ENCODE data around the gene RAB14.
A peak's percentile ranks its signal among the peaks of the same experiment; 100 is the strongest.

RAB14 gene

GRCh38 chr9:121201738-121202533 lies at the start of gene RAB14:
Gene RAB14 (minus strand): TSS chr9:121201869. CDS start chr9:121193412, 8,457 bp downstream.
- peak within 1 kb of the TSS; percentile 77 for H3K4me3 ChIP-seq (ENCODE audit: low read depth, low read length)
- in situ Hi-C loops (cut with HindIII; ENCODE audit: low sequenced_read_pairs), result no loop called here
- DNase-seq (ENCODE audit: low read depth), result peak; percentile 91
- TF ChIP-seq, protein P1, sequence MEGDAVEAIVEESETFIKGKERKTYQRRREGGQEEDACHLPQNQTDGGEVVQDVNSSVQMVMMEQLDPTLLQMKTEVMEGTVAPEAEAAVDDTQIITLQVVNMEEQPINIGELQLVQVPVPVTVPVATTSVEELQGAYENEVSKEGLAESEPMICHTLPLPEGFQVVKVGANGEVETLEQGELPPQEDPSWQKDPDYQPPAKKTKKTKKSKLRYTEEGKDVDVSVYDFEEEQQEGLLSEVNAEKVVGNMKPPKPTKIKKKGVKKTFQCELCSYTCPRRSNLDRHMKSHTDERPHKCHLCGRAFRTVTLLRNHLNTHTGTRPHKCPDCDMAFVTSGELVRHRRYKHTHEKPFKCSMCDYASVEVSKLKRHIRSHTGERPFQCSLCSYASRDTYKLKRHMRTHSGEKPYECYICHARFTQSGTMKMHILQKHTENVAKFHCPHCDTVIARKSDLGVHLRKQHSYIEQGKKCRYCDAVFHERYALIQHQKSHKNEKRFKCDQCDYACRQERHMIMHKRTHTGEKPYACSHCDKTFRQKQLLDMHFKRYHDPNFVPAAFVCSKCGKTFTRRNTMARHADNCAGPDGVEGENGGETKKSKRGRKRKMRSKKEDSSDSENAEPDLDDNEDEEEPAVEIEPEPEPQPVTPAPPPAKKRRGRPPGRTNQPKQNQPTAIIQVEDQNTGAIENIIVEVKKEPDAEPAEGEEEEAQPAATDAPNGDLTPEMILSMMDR (IDR thresholded peaks at IDR 0.05; ENCODE audit: low read depth, low read length, missing control alignments), result peak; percentile 60

GRCh38 chr9:121249563-121249962 lies 47.9 kb upstream of the RAB14 start:
- DNase-seq (ENCODE audit: low read depth), result no peak
- TF ChIP-seq, protein P1 (IDR thresholded peaks at IDR 0.05; ENCODE audit: low read depth, low read length, missing control alignments), result no peak
- in situ Hi-C loops (cut with HindIII; ENCODE audit: low sequenced_read_pairs), result loop anchor here (5.0 to 25.0 kb wide), 2 partner anchors 82 to 163 kb away; no protein-coding TSS in a partner anchor
- no peak overlapping the region for H3K4me3 ChIP-seq (ENCODE audit: low read depth, low read length)

- peak; percentile 55 for DNase-seq (ENCODE audit: low read depth)
- in situ Hi-C loops (cut with HindIII; ENCODE audit: low sequenced_read_pairs), result loop anchor here (5.0 to 25.0 kb wide), 2 partner anchors 80 to 165 kb away; no protein-coding TSS in a partner anchor
- H3K4me3 ChIP-seq (ENCODE audit: low read depth, low read length), result no peak overlapping the region
- TF ChIP-seq, protein P1 (IDR thresholded peaks at IDR 0.05; ENCODE audit: low read depth, low read length, missing control alignments), result no peak
Measured at GRCh38 chr9:121246821-121247561, 45.3 kb upstream of the RAB14 start.

- DNase-seq (ENCODE audit: low read depth), result no peak
- no peak overlapping the region for H3K4me3 ChIP-seq (ENCODE audit: low read depth, low read length)
- in situ Hi-C loops (cut with HindIII; ENCODE audit: low sequenced_read_pairs), result loop anchor here (25.0 kb wide), 1 partner anchor 169 kb away; no protein-coding TSS in a partner anchor
- TF ChIP-seq, protein P1 (IDR thresholded peaks at IDR 0.05; ENCODE audit: low read depth, low read length, missing control alignments), result no peak
Measured at GRCh38 chr9:121242959-121243346, 41.3 kb upstream of the RAB14 start.

DNA sequence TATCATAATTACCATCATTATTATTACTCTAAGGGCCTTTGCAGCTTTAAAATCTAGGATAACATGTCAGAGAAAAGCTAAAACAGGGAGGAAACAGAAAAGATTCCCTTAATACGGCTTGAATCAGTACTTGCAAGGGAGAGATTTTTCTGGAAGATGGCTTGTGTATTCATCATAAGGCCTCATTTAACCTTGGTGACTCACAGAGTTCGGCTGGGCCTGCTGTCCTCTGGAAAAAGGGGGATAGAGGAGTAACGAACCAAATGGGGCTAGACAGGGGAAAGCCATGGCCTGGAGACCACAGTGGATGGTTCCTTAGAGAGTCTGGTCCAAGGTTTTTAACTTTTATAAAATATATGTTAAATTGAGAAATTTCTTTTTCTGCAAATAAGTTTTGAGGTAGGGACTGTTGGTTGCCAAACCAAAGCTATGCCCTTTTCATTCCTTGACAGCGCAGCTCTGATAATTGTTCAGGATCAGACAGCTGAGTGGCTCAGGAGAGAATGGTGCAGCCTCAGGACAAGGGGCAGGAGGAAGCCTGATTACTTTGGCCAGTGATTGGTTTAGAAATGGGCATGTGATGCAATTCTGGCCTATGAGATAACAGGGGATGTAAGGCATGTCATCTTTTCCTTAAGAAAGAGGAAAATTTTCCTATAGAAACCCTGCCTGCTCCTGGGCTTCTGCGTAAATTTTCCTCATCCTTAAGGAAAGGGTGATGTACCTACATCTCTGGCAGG lies 40.7 kb upstream of the RAB14 start:
- in situ Hi-C loops (cut with HindIII; ENCODE audit: low sequenced_read_pairs), result loop anchor here (25.0 kb wide), 1 partner anchor 170 kb away; no protein-coding TSS in a partner anchor
- DNase-seq (ENCODE audit: low read depth), result no peak
- no peak overlapping the region for H3K4me3 ChIP-seq (ENCODE audit: low read depth, low read length)
- TF ChIP-seq, protein P1 (IDR thresholded peaks at IDR 0.05; ENCODE audit: low read depth, low read length, missing control alignments), result no peak
